A549 (cell line): ENCODE measurements around the gene PDE12.

ENCODE experiments used
- EP300 ChIP-seq, 2 experiments: fragments of >200 bp; sonication (Bioruptor Twin); formaldehyde crosslinking; IDR thresholded peaks; 2 replicates in 1 of 2; 3 replicates in 1 of 2; pipeline ENCODE4 v1.6.1; 2016 to 2017
- JUN ChIP-seq, 2 experiments: fragments of >200 bp; sonication (Bioruptor Twin); formaldehyde crosslinking; IDR thresholded peaks; 2 replicates in 1 of 2; 3 replicates in 1 of 2; pipeline ENCODE4 v1.6.1; 2016 to 2017
- POLR2A ChIP-seq: IDR thresholded peaks from 2 replicates; pipeline ENCODE4 v1.6.1; 2012; ENCODE audit warnings: mild to moderate bottlenecking, low read length
- SMC3 ChIP-seq: fragments of >200 bp; sonication (Bioruptor Twin); formaldehyde crosslinking; IDR thresholded peaks from 3 replicates; pipeline ENCODE4 v1.6.1; 2018; ENCODE audit warnings: inconsistent platforms
- TF ChIP-seq, protein P1 (sequence below): fragments of 150-350 bp; IDR thresholded peaks from 2 replicates; pipeline ENCODE4 v1.6.1; 2014; ENCODE audit warnings: low read depth, mild to moderate bottlenecking, low read length

- TF ChIP-seq JUN (IDR thresholded peaks at IDR 0.05) = no peak
- TF ChIP-seq POLR2A = no peak
- TF ChIP-seq EP300 (IDR thresholded peaks at IDR 0.05) = no peak
- TF ChIP-seq, protein P1, sequence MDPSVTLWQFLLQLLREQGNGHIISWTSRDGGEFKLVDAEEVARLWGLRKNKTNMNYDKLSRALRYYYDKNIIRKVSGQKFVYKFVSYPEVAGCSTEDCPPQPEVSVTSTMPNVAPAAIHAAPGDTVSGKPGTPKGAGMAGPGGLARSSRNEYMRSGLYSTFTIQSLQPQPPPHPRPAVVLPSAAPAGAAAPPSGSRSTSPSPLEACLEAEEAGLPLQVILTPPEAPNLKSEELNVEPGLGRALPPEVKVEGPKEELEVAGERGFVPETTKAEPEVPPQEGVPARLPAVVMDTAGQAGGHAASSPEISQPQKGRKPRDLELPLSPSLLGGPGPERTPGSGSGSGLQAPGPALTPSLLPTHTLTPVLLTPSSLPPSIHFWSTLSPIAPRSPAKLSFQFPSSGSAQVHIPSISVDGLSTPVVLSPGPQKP = no peak
- no peak for TF ChIP-seq SMC3
Measured at GRCh38 chr3:57594576-57594975, 38.5 kb downstream of the PDE12 start.
